Stimulated activated effector memory CD8-positive, alpha-beta T cell treated with anti-CD3 and anti-CD28 coated beads, Interleukin-12 subunit alpha, Interleukin-12 subunit beta, amount 100 ng/mL, for 72 hours (primary cell): ENCODE results near the gene CYB5D1.
A peak's percentile ranks its signal among the peaks of the same experiment; 100 is the strongest.

Experiments used
- ATAC-seq: fragments of 150-1000 bp; cut with Tn5 transposase; 2 replicates; pipeline ENCODE4 v1.10.0; 2021
- DNase-seq, 2 donors: peaks; one replicate each; pipeline ENCODE4 v3.0.0; 2021 to 2022; ENCODE audit warnings: low spot score in 2 of 2
- H3K27ac Mint-ChIP-seq: one replicate; pipeline ENCODE4 v1.8.0; 2022; ENCODE audit warnings: mild to moderate bottlenecking, mixed read lengths
- H3K36me3 Mint-ChIP-seq: one replicate; pipeline ENCODE4 v1.8.0; 2022; ENCODE audit warnings: mild to moderate bottlenecking, mixed read lengths
- H3K4me1 Mint-ChIP-seq: one replicate; pipeline ENCODE4 v1.8.0; 2022; ENCODE audit warnings: mixed read lengths
- H3K4me3 Mint-ChIP-seq: one replicate; pipeline ENCODE4 v1.8.0; 2022; ENCODE audit warnings: mild to moderate bottlenecking, mixed read lengths
- H3K9me3 Mint-ChIP-seq: one replicate; pipeline ENCODE4 v1.8.0; 2022; ENCODE audit warnings: mixed read lengths

The CYB5D1 gene

DNA sequence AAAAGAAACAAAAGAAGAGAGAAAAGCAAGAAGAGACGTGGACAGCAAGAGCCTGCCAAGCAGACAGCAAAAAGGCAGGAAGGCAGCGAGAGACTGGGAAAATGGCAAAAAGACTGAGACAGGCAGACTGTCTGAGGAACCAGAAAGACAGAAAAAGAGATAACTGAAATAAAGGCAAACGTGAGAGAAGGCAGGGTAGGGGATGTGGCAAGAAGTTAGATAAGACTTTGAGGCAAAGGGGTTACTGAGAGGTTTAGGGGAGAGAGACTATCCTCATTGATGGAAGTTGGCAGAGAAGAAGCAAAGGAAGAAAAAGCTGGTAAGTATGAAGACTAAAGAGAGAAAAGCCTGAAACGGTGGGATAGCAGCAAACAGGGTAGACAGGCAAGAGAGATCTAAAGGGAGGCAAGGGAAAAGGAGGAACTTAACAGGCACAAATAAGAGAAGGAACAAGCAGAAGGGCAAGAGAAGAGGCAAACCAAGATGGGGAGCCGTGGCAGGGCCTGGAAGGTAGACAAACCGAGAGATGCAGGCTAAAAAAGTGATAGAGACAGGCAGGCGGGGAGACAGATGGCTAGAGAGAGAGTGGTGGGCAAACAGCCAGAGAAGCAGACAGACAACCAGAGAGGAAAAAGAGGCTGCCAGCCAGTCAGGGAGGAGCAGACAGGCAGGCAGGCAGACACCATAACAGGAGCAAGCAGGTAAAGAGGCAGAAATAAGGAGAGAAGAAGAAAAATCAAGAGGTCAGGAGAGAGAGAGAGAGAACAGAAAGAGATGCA, 23.7 kb downstream of the CYB5D1 start:
- Mint-ChIP-seq H3K4me1 (peaks cover 1% of the 10 kb centered on the region), H3K4me3 (no peak overlapping the region), H3K36me3 (peaks cover 15% of the 10 kb centered on the region), H3K9me3 (no peaks in the 10 kb centered on the region), H3K27ac (no peak overlapping the region)
- no peak for ATAC-seq
- no peak for DNase-seq

DNA sequence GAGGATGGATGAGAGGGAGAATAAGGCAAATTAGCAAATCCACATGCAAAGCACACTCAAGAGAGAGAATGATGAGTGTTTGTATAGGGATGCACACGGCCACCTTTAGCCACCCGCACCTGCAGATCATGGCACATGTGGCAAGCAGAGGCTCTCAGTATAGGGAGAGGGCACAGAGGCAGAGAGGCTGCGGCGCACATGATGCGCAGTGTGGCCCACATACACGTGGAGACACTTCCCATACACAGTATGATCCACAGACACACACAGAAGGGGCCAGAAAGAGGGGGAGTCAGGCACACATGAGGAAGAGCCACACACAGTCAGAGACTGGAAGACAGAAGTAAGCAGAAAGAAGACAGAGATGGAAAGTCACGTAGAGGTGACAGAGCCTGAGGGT, 24.3 kb downstream of the CYB5D1 start:
- no peak for ATAC-seq

DNA sequence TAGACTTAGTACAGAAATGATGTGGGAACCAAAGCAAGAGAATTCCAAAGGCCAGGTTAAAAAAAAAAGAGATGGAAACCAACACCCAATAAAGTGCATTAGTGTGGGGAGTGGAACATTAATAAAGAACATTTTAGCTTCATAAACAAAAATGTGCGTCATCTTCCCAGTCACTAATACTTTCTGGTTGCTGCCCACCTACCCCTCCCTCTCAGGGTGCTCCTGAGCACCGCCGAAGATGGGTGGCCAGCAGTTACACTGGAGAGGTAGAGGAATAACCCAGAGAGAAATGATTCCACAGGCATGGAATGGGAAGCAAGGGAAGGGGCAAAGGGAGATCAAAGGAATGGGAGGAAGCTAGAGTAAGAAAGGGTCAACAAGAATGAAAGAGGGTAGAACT, 24.8 kb downstream of the CYB5D1 start:
- Mint-ChIP-seq H3K4me3 (no peak overlapping the region), H3K36me3 (peaks cover 7% of the 10 kb centered on the region), H3K9me3 (no peaks in the 10 kb centered on the region), H3K27ac (no peak overlapping the region), H3K4me1 (no peaks in the 10 kb centered on the region)
- DNase-seq = no peak
- no peak for ATAC-seq

More for the DNA sequence above, 24.3 kb downstream of the CYB5D1 start:
- H3K36me3 Mint-ChIP-seq = peaks cover 12% of the 10 kb centered on the region
- no peaks in the 10 kb centered on the region for H3K4me1 Mint-ChIP-seq
- H3K4me3 Mint-ChIP-seq = no peak overlapping the region
- H3K27ac Mint-ChIP-seq = no peak overlapping the region
- no peak for DNase-seq
- no peaks in the 10 kb centered on the region for H3K9me3 Mint-ChIP-seq

DNA sequence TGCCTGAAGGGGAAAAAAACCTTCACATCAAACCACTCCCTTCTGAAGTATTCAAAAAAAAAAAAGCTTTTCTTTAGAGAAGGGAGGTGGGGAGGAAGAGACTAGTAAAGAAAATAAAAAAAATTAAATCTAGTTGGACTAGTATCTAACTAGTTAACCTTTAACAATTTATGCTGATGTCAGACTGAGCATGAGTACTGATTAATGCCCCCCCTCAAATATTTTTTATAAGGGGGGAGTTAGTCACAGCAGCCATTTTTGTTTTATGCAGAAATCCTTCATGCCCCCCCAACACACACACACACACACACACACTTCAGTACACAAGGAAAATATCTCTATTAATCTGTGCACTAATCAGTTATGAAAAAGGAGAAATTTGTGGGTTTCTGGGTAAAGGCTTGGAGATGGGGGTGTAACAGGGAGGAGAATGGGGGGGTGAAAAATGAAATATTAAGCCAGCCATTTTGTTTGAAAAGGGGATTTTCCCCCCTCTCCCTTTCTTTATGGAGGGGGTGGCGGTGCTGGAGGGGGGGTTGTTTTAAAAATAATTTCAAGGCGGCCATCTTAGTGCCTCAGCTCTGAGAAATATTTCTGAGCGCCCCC, 26.1 kb downstream of the CYB5D1 start:
- H3K36me3 Mint-ChIP-seq = no peaks in the 10 kb centered on the region
- no peaks in the 10 kb centered on the region for H3K4me1 Mint-ChIP-seq
- H3K4me3 Mint-ChIP-seq = no peak overlapping the region
- H3K9me3 Mint-ChIP-seq = no peaks in the 10 kb centered on the region
- no peak for DNase-seq
- ATAC-seq = no peak
- H3K27ac Mint-ChIP-seq = peak overlapping the region; percentile 77

DNA sequence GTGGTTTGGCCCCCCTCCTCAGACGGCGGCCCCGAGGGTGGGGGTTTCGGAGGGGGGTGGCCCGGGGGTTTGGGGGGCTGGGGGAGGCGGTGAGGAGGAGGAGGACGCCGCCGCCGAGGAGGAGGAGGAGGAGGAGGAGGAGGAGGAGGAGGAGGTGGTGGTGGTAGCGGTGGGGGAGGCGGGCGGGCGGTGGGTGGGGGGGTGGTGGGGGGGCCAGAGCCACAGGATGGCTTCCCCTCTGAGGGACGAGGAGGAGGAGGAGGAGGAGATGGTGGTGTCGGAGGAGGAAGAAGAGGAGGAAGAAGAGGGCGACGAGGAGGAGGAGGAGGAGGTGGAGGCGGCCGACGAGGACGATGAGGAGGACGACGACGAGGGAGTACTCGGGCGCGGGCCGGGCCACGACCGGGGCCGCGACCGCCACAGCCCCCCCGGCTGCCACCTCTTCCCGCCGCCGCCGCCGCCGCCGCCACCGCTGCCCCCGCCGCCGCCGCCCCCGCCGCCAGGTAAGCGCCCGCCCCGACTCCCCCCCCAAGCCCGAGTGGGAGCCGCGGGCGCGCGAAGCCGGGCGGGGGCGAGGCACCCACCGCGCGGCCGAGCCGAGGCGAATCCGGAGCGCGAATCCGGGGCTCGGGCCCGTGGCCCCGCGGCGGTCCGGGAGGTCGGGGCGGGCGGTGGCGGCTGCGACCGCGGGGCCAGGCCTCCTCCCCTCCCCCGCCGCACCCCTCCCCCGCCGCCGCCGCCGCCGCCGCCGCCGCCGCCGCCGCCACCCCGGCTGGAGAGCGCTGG, 27.0 kb downstream of the CYB5D1 start:
- H3K27ac Mint-ChIP-seq = peak overlapping the region; percentile 77
- no peaks in the 10 kb centered on the region for H3K4me1 Mint-ChIP-seq
- no peaks in the 10 kb centered on the region for H3K36me3 Mint-ChIP-seq
- no peaks in the 10 kb centered on the region for H3K9me3 Mint-ChIP-seq
- peak; percentile 24 to 69 for DNase-seq
- H3K4me3 Mint-ChIP-seq = no peak overlapping the region
- peak; percentile 0 for ATAC-seq

DNA sequence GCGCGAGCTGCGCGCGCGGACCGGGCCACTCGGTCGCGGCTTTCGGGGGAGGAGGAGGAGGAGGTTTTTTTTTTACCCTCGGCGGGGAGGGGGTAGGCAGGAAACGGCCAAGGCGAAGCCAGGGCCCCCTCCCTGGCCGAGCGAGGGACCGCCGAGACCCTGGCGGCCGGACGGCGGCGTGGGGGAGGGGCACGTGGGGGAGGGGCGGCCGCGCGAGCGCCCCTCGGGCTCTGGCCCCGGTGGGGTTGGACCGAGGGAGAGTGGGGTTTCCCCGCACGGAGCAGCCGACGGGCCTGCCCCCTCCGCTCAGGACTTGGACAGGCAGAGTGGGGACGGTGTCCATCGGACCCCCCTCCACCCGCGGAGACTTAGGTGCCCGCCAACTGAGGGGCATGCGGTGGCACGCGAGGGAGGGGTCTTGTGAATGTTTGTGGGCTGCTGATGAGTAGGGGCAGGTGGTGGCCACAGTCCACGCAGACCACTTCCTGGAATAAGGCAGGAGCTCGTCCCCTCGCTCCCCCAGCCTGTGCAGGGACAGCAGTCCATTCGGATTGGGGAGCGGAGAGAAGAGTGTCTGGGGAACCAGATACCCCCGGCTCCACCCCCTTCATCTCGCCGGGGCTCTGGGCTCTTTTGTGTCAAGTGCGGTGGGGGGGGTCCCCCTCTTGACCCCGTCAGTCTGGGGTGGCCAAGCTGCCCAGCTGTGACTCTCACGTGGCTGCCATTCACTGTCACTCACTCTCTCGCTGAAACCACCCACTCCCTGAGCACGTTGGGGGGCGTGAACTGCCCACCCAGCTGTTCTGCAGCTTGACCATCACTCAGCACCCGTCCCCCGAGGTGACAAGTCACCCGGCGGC, 27.8 kb downstream of the CYB5D1 start:
- ATAC-seq (peak; percentile 41), DNase-seq (peak; percentile 44 to 85)
- no peak overlapping the region for H3K27ac Mint-ChIP-seq
- H3K4me3 Mint-ChIP-seq = no peak overlapping the region
- no peaks in the 10 kb centered on the region for H3K9me3 Mint-ChIP-seq
- no peaks in the 10 kb centered on the region for H3K36me3 Mint-ChIP-seq
- peaks cover 7% of the 10 kb centered on the region for H3K4me1 Mint-ChIP-seq

DNA sequence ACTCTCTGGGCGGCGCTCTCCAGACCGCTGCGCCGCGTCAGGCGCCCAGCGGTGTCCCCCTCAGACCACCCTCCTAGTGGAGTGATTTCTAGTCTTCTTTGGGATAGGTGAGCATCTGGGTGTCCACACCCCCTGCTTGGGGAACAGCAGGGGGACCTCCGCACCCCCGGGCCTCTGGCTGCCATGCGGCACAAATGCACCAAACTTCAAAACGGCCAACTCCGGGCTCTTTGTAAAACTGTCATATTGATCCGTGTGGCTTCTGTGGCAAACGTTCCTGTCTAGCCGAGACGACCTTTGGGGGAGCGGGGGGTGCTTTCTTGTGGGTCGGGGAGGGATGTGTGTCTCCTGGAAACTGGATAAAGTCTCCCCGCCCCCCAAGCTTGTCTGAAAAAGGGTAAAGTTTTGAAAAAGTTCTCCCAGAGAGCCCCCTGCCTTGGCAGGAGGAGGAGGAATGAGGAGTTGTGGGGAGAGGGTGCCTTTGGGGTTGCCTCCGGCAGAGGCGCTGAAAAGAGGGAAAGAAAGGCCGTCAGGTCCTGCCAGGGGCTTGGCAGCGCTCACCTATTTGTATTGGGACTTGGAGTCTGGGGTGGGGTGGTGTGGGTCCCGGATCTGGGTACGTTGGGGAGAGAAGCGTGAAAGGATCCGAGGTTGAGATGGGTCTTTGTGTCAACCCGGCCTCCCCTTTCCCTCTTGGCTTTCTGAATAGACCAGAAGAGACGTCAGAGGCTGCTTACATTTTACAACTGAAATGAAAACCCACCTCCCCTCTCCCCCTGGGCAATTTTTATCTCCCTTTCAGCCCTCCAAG, 28.6 kb downstream of the CYB5D1 start:
- no peak overlapping the region for H3K27ac Mint-ChIP-seq
- ATAC-seq (peak; percentile 11), DNase-seq (peak; percentile 29 to 81)
- no peak overlapping the region for H3K4me3 Mint-ChIP-seq
- peaks cover 8% of the 10 kb centered on the region for H3K4me1 Mint-ChIP-seq
- H3K36me3 Mint-ChIP-seq = no peaks in the 10 kb centered on the region
- H3K9me3 Mint-ChIP-seq = no peaks in the 10 kb centered on the region

DNA sequence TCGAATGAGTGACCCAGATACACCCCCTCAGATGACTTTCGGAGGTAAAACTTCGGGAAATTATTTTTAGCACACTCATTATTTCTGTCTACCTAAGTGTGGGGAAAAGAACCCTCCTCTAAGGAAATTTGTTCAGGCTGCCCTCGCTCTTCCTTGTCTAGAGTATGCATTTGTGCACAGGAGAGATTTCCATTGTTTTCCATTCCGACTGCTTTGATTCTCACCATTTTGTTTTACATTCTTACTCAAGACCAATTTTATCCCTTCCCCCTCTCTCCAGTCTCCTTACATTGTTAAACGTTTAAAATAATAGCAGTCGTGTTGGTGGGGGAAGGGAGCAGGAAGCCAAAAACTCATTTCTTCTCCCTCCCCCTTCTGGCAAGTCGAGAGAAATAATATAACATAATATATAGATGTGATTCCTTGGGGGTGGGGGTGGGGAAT, 29.3 kb downstream of the CYB5D1 start:
- peaks cover 8% of the 10 kb centered on the region for H3K4me1 Mint-ChIP-seq
- no peak overlapping the region for H3K4me3 Mint-ChIP-seq
- H3K27ac Mint-ChIP-seq = no peak overlapping the region
- ATAC-seq (no peak), DNase-seq (no peak)
- H3K36me3 Mint-ChIP-seq = no peaks in the 10 kb centered on the region
- no peaks in the 10 kb centered on the region for H3K9me3 Mint-ChIP-seq

DNA sequence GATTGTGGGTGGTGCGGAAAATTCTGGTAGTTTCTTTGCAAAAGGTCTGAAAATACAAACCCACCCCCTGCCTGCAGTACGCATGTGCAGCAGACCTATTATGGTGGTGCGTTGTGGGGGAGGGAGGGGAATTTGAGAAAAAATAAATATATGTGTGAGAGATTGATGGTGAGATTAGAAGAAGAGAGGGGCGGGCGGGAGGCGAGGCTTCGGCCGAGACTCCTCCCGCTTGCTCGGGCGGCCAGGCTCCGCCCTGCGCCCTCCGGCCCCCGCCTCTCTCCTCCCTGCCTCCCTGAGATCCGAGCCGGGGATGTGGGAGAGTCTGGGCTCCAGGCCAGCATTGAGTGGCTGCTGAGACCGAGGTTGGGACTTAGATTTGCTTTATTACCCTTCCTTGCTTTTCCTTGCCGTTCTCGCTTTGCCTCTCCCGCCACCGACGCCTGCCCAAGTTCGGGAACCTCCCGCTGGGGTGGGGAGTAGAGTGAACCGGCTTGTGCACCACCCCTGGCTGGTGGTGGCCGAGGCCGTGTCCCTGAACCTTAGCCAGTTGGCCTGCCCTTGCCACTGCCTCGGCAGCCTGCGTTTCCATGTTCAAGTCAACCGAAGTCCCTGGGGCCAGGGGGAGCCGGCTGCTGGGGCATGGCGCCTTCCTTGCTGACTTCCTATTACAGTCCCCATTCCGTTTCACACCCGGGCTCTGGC, 29.8 kb downstream of the CYB5D1 start:
- H3K4me1 Mint-ChIP-seq = peaks cover 8% of the 10 kb centered on the region
- no peak overlapping the region for H3K27ac Mint-ChIP-seq
- DNase-seq (peak; percentile 51 to 87), ATAC-seq (peak; percentile 81)
- no peaks in the 10 kb centered on the region for H3K9me3 Mint-ChIP-seq
- no peaks in the 10 kb centered on the region for H3K36me3 Mint-ChIP-seq
- no peak overlapping the region for H3K4me3 Mint-ChIP-seq

DNA sequence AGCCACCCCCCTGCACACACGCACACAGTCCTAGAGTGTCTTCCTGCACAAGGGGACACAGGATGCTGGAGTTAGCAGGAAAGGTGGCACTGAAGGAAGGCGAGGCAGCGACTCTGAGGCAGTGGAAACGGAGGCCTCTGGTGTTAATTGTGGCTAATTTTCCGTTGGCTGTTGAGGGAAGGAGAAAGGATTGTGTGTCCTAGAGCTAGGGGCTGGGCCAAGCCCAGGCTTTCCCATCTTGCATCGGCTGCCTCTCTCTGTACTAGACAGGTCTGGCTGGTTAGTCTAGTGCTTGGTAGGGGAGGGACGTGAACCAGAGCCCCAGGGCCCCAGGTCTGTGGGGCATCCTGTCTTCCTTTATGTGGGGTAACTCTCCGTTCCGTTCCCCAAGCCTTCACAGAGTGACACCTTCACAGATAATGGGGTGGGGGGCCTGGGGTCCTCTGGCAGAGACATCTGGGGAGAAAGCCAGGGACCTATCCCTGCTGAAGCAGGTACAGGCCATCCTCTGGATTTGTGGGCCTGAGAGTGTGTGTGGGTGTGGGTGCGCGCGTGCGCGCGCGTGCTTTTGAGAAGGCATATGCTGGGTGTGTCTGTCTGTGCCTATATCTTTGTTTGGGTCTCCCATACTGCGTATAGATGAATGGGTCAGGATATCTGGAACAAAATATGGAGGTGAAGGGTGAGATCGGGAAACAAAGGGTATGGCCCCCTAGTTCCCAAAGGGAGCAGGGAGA, 30.5 kb downstream of the CYB5D1 start, which contains the start of gene CHD3:
Gene CHD3 (plus strand): TSS at position 606 of the 737 bp plus-strand sequence. CDS start 212 bp downstream, outside the sequence.
- H3K4me3 Mint-ChIP-seq = no peak within 1 kb of the TSS
- H3K27ac Mint-ChIP-seq = no peak within 1 kb of the TSS
- ATAC-seq = peak; percentile 27
- DNase-seq = peak; percentile 20 to 70
- peaks cover 8% of the 10 kb centered on the region for H3K4me1 Mint-ChIP-seq
- no peaks in the 10 kb centered on the region for H3K36me3 Mint-ChIP-seq
- H3K9me3 Mint-ChIP-seq = no peaks in the 10 kb centered on the region

DNA sequence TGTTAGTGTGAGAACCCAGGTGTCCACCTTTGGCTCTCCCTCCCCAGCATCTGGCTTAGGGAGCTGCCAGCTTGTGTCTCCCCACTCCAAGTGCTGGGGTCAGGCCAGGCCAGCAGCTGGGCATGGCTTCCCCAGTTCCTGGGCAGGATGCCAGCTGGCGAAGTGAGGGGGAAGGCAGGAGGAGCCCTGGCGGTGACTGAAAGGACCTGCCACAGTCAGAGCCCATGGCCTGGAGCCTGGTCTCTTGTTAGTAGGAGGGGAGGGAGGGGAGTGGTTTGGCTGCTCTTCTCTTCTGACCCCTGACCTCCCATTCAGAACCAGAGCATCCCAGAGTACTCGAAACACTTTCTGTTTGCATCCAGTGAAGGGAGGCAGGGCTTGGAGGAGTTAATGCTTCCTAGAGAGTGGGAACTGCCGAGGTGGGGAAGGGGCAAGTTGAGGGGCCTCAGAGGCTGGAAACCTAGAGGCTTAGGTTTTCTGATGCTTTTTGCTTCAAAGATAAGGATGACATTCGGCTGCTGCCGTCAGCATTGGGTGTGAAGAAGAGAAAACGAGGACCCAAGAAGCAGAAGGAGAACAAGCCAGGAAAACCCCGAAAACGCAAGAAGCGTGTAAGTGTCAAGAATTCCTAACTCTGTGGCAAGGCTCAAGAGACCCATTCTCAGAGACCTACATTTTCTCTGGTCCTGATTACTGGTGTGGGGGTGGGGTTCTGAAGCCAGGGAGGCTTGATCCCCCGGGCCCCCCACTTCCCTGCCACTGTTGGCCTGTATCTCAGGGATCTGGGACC, 31.6 kb downstream of the CYB5D1 start:
- ATAC-seq (no peak), DNase-seq (no peak)
- Mint-ChIP-seq H3K27ac (no peak overlapping the region), H3K4me1 (peaks cover 8% of the 10 kb centered on the region), H3K4me3 (no peak overlapping the region), H3K36me3 (no peaks in the 10 kb centered on the region), H3K9me3 (no peaks in the 10 kb centered on the region)

DNA sequence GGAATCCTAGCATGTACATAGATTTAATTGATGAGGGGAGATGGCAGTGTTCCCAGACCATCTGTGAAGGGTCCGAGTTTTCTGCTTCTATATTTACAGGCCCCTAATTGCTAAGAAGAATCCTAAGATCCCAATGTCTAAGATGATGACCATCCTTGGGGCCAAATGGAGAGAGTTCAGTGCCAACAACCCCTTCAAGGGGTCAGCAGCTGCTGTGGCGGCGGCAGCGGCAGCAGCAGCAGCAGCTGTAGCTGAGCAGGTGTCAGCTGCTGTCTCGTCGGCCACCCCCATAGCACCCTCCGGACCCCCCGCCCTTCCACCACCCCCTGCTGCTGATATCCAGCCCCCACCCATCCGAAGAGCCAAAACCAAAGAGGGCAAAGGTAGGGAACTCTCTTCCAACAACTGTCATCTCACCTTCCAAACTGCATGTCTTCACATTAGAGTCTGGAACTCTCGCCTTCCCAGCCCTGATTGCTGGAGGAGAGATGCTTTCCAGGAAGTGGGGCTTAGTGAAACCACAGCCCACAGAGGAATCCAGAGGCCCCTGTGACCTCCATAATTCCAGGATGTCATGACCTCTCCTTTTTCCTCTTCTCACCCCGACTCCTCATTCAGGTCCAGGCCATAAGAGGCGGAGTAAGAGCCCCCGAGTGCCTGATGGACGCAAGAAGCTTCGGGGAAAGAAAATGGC, 35.5 kb downstream of the CYB5D1 start:
- Mint-ChIP-seq H3K27ac (peak overlapping the region; percentile 58), H3K4me3 (no peak overlapping the region), H3K4me1 (peaks cover 30% of the 10 kb centered on the region), H3K36me3 (no peaks in the 10 kb centered on the region), H3K9me3 (no peaks in the 10 kb centered on the region)
- DNase-seq (no peak), ATAC-seq (no peak)
